Measurements from ENCODE around the gene CD86. TPM values are rescaled to one million over a fixed set of nuclear protein-coding genes. Genes with fewer than 3 reads are reported as not detected.

The CD86 gene
- total RNA-seq, 4 donors from 2014 or later, result 0.92 to 2.4 (median 1.6) TPM

DNA sequence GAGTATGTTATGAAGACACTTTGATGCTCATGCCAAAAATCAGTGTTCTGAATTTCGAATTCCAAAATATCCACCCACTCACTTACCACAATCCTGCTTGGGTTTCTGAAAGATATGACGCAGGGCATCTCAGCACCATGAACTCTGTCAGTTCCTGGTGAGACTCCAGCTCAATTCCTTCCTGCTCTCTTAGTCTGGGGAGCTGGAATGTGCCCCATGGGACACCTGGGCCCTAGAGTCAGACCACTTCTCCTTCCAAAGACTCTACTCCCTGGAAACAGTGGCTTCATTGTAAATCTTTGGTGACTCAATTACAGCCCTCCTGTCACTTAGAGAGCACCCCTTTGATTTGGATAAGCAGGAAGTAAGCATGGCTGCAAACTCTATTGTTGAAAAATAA is 50.5 kb downstream of the CD86 start:
- H3K4me1 ChIP-seq, result no peaks in the 10 kb centered on the region

DNA sequence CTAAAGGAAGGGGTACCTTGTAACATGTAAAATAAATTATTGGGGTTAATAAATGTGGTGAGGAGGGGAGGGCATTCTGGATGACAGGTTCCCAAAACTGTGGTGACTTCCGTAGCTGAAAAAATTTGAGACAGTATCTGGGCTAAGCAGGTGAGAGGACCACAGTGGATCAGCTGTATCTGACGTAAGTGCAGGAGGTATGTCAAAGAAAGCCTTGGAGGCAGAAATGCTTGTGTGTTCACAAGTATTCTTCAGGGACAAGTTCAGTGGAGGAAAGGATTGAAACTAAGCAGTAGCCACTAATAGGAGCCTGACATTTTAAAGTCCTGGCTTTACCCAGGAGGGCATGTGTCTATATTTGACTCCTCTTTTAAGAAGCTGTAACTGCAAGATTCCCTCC is 52.0 kb downstream of the CD86 start:
- intact Hi-C loops (cut with DNase I; ENCODE audit: low total_unique reads), result no loop called here
- Histone ChIP-seq H3K36me3 (no peaks in the 10 kb centered on the region), H3K27ac (no peak overlapping the region), H3K27me3 (no peaks in the 10 kb centered on the region), H3K9me3 (no peaks in the 10 kb centered on the region), H3K4me1 (no peaks in the 10 kb centered on the region), H3K4me3 (no peak overlapping the region)
- ATAC-seq (no peak), DNase-seq (no peak)
- in situ Hi-C loops (cut with MboI; ENCODE audit: low sequenced_read_pairs in 4 of 4), result no loop called here
- no peak for TF ChIP-seq POLR2A (IDR thresholded peaks at IDR 0.05)
- TF ChIP-seq, protein P1, sequence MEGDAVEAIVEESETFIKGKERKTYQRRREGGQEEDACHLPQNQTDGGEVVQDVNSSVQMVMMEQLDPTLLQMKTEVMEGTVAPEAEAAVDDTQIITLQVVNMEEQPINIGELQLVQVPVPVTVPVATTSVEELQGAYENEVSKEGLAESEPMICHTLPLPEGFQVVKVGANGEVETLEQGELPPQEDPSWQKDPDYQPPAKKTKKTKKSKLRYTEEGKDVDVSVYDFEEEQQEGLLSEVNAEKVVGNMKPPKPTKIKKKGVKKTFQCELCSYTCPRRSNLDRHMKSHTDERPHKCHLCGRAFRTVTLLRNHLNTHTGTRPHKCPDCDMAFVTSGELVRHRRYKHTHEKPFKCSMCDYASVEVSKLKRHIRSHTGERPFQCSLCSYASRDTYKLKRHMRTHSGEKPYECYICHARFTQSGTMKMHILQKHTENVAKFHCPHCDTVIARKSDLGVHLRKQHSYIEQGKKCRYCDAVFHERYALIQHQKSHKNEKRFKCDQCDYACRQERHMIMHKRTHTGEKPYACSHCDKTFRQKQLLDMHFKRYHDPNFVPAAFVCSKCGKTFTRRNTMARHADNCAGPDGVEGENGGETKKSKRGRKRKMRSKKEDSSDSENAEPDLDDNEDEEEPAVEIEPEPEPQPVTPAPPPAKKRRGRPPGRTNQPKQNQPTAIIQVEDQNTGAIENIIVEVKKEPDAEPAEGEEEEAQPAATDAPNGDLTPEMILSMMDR (IDR thresholded peaks at IDR 0.05 in 4 of 5, conservative IDR thresholded peaks at IDR 0.05 in 1 of 5), result no peak

More for the DNA sequence above, 50.5 kb downstream of the CD86 start:
- in situ Hi-C loops (cut with MboI; ENCODE audit: low sequenced_read_pairs in 4 of 4), result no loop called here
- intact Hi-C loops (cut with DNase I; ENCODE audit: low total_unique reads), result no loop called here
- ATAC-seq (no peak), DNase-seq (no peak)
- H3K36me3 ChIP-seq, result no peaks in the 10 kb centered on the region
- no peak overlapping the region for H3K4me3 ChIP-seq
- no peaks in the 10 kb centered on the region for H3K27me3 ChIP-seq
- no peak for TF ChIP-seq POLR2A (IDR thresholded peaks at IDR 0.05)
- TF ChIP-seq, protein P1 (IDR thresholded peaks at IDR 0.05 in 4 of 5, conservative IDR thresholded peaks at IDR 0.05 in 1 of 5), result no peak
- H3K27ac ChIP-seq, result no peak overlapping the region
- H3K9me3 ChIP-seq, result no peaks in the 10 kb centered on the region

DNA sequence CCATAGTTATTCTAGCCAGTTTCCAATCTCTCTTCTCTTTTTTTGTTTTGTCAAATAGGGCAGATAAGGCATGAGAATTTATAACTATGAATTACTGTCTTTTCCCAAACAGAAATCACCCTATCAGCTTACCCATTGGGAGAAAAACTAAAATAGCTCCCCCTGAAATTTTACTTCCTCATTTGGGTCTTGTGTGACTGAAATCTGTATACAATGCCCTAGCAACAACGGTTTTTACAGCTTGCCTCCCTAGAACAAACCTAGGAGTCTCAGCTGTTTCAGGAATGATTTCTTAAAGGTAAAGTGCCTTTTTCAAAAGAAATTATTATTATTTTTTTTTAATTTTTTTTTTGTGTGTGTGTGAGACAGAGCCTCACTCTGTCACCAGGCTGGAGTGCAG is 56.8 kb downstream of the CD86 start:
- no peak for ATAC-seq
- Histone ChIP-seq H3K36me3 (no peaks in the 10 kb centered on the region), H3K4me3 (no peak overlapping the region), H3K9me3 (no peaks in the 10 kb centered on the region), H3K27ac (no peak overlapping the region), H3K4me1 (no peaks in the 10 kb centered on the region), H3K27me3 (no peaks in the 10 kb centered on the region)
- intact Hi-C loops (cut with DNase I; ENCODE audit: low total_unique reads) (no loop called here), in situ Hi-C loops (cut with MboI; ENCODE audit: low sequenced_read_pairs in 4 of 4) (no loop called here)
- no peak for DNase-seq
- no peak for TF ChIP-seq POLR2A (IDR thresholded peaks at IDR 0.05)
- TF ChIP-seq, protein P1 (IDR thresholded peaks at IDR 0.05 in 4 of 5, conservative IDR thresholded peaks at IDR 0.05 in 1 of 5), result no peak

DNA sequence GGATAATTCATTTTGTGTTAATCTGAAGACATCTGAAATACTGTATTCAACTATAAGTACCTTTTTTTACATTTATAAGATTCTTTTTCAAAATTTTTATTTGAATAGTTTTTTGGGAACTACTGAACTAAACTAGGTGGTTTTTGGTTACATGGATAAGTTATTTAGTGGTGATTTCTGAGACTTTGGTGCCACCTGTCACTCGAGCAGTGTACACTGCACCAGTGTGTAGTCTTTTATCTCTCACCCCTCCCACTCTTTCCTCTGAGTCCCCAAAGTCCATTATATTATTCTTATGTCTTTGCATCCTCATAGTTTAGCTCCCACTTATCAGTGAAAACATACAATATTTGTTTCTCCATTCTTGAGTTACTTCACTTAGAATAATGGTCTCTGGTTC is 57.6 kb downstream of the CD86 start:
- H3K9me3 ChIP-seq, result no peaks in the 10 kb centered on the region
- H3K4me3 ChIP-seq, result no peak overlapping the region
- H3K27me3 ChIP-seq, result no peaks in the 10 kb centered on the region
- ATAC-seq, result no peak
- H3K4me1 ChIP-seq, result no peaks in the 10 kb centered on the region
- no peaks in the 10 kb centered on the region for H3K36me3 ChIP-seq
- in situ Hi-C loops (cut with MboI; ENCODE audit: low sequenced_read_pairs in 4 of 4) (no loop called here), intact Hi-C loops (cut with DNase I; ENCODE audit: low total_unique reads) (no loop called here)
- no peak for TF ChIP-seq POLR2A (IDR thresholded peaks at IDR 0.05)
- no peak overlapping the region for H3K27ac ChIP-seq
- DNase-seq, result no peak

DNA sequence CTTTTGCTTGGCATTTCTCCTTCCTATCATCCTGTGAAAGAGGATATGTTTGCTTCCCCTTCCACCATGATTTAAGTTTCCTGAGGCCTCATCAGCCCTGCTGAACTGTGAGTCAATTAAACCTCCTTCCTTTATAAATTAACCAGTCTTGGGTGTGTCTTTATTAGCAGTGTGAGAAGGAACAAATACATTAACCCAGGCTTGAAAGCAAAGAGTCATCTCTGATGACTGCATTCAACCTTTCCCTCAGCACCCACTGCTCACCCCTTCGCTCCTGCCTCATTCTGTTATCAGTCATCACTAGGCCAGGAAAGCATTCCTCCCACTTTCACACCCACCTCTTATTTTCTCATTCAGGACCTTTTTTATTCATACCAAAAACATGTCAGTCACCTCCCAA is 68.7 kb downstream of the CD86 start:
- TF ChIP-seq, protein P1 (IDR thresholded peaks at IDR 0.05 in 4 of 5, conservative IDR thresholded peaks at IDR 0.05 in 1 of 5), result no peak
- no peak for TF ChIP-seq POLR2A (IDR thresholded peaks at IDR 0.05)
- Histone ChIP-seq H3K4me1 (no peaks in the 10 kb centered on the region), H3K9me3 (no peaks in the 10 kb centered on the region), H3K27ac (no peak overlapping the region), H3K36me3 (no peaks in the 10 kb centered on the region), H3K27me3 (no peaks in the 10 kb centered on the region), H3K4me3 (no peak overlapping the region)
- ATAC-seq (no peak), DNase-seq (no peak)
- intact Hi-C loops (cut with DNase I; ENCODE audit: low total_unique reads), result no loop called here
- in situ Hi-C loops (cut with MboI; ENCODE audit: low sequenced_read_pairs in 4 of 4), result no loop called here

Data from gastrocnemius medialis (tissue), 4 donors.